Measurements from ENCODE around the gene FARP2.

Gene FARP2

DNA sequence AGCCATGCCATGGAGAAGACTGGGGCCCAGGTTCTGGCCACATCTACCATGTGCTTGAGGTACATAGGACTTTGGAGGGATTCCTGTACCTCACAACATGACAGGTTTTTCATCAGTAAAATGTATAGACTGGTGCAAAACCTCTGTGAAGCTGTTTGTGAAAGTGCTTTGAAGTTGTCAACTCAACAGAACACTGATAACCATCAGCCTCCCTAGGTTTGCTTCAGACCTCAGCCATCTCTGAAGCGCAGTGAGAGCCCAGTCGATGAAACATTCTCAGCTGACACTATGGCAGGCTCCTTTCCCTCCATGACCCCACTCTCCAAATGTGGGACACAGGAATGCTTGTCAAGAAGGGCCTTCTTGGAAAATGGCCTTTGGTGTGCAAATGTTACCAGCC is 113.7 kb downstream of the FARP2 start:
- TF ChIP-seq CTCF (conservative IDR thresholded peaks at IDR 0.05; ENCODE audit: low read depth, low read length) = no peak
- no peak for DNase-seq (ENCODE audit: low read depth)
- no peak overlapping the region for H3K4me3 ChIP-seq (ENCODE audit: low read length)

GRCh38 chr2:241473399-241473798 is 117.3 kb downstream of the FARP2 start:
- no peak overlapping the region for H3K4me3 ChIP-seq (ENCODE audit: low read length)
- DNase-seq (ENCODE audit: low read depth) = no peak
- no peak for TF ChIP-seq CTCF (conservative IDR thresholded peaks at IDR 0.05; ENCODE audit: low read depth, low read length)

- no peak for DNase-seq (ENCODE audit: low read depth)
- H3K4me3 ChIP-seq (ENCODE audit: low read length) = no peak overlapping the region
- no peak for TF ChIP-seq CTCF (conservative IDR thresholded peaks at IDR 0.05; ENCODE audit: low read depth, low read length)
These were observed 119.2 kb downstream of the FARP2 start for GRCh38 chr2:241475267-241475666.

GRCh38 chr2:241478166-241478565 is 122.1 kb downstream of the FARP2 start:
- DNase-seq (ENCODE audit: low read depth) = no peak
- TF ChIP-seq CTCF (conservative IDR thresholded peaks at IDR 0.05; ENCODE audit: low read depth, low read length) = no peak
- no peak overlapping the region for H3K4me3 ChIP-seq (ENCODE audit: low read length)

- no peak for TF ChIP-seq CTCF (conservative IDR thresholded peaks at IDR 0.05; ENCODE audit: low read depth, low read length)
- no peak for DNase-seq (ENCODE audit: low read depth)
- no peak overlapping the region for H3K4me3 ChIP-seq (ENCODE audit: low read length)
These were observed 123.2 kb downstream of the FARP2 start for GRCh38 chr2:241479026-241479898.

DNA sequence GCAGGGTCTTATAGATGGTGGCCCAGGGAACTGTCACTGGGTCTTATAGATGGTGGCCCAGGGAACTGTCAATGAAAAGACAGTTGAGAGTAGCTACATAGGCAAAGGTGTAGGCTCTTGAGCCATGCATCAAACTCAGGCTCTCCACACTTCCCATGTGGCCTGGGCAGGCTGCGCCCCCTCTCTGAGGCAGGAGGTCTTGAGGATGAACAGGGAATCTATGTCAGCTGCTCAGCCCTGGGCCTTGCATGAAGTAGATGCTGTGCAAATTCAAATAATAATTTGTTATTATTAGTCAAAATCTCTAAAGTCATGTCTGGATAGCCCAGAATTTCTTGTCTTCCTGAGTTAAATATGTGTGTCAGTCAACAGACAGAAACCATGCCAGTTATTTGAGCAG is 125.6 kb downstream of the FARP2 start:
- TF ChIP-seq CTCF (conservative IDR thresholded peaks at IDR 0.05; ENCODE audit: low read depth, low read length) = no peak
- no peak overlapping the region for H3K4me3 ChIP-seq (ENCODE audit: low read length)
- DNase-seq (ENCODE audit: low read depth) = no peak

Measured in retinal pigment epithelial cell (primary cell).